D721Med (cell line): ENCODE data around the gene ITIH5.

Experiments
- DNase-seq: peaks from one replicate; pipeline ENCODE4 v3.0.0; 2011; ENCODE audit warnings: low spot score; ENCODE audit not compliant: insufficient read length
- FAIRE-seq: peaks from 2 replicates; lab custom pipeline; 2011; peaks lifted over from hg19 to GRCh38; lab: Jason Lieb, UNC
- TF ChIP-seq, protein P1 (sequence below): IDR thresholded peaks from 2 replicates; pipeline ENCODE4 v1.5.1; 2012; ENCODE audit warnings: mild to moderate bottlenecking, control low read depth; ENCODE audit not compliant: insufficient read depth; ENCODE audit errors: missing control alignments

The ITIH5 gene

DNA sequence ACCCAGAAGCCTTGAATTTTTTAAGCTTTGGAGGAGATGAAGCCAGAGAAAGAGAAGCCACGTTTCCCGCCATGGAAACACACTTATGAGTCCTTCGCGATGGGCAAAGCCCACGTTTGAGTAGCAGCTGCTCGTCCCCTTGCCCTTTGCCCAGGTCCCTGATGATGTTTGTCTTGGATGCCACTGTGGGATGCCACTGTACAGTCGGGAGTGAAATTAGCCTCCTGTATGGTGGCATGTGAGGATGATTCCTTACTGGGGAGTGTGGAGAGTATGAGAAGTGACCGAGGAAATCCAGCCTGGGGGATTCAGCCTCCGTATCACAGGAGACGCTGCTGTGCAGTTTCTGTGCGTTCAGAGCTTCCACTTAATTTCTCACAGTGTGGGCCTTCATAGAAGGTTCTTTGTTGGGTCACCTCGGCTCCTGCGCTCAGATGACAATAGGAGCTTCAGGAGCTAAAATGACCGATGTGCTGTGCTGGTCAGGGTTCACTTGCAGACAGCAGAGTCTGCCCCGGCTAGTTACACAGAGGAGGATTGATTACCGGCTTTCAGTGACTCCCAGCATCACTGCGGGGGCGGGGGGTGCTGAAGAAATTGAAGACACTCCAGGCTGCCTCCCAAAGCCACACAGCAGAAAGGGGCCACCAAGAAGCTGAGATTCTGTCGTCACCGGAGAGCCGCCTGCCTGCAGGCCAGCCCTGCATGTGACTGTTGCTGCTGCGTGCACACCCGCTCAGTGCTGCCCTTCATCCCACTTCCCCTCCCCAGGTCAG, 133.9 kb downstream of the ITIH5 start:
- no peak for FAIRE-seq
- TF ChIP-seq, protein P1, sequence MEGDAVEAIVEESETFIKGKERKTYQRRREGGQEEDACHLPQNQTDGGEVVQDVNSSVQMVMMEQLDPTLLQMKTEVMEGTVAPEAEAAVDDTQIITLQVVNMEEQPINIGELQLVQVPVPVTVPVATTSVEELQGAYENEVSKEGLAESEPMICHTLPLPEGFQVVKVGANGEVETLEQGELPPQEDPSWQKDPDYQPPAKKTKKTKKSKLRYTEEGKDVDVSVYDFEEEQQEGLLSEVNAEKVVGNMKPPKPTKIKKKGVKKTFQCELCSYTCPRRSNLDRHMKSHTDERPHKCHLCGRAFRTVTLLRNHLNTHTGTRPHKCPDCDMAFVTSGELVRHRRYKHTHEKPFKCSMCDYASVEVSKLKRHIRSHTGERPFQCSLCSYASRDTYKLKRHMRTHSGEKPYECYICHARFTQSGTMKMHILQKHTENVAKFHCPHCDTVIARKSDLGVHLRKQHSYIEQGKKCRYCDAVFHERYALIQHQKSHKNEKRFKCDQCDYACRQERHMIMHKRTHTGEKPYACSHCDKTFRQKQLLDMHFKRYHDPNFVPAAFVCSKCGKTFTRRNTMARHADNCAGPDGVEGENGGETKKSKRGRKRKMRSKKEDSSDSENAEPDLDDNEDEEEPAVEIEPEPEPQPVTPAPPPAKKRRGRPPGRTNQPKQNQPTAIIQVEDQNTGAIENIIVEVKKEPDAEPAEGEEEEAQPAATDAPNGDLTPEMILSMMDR = no peak
- DNase-seq = no peak

DNA sequence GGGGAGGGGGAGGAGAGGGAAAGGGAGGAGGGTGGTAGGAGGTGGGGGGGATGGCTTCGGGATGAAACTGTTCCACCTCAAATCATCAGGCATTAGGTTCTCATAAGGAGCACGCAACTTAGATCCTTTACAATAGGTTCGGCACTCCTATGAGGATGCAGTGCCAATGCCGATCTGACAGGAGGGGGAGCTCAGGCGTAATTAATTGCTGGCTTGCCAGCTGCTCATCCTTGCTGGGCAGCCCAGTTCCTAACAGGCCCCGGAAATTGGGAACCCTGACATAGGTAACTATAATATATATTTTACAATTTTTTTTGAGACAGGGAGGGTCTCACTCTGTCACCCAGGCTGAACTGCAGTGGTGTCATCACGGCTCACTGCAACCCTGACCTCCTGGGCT, 137.1 kb downstream of the ITIH5 start:
- TF ChIP-seq, protein P1 = peak; percentile 69

DNA sequence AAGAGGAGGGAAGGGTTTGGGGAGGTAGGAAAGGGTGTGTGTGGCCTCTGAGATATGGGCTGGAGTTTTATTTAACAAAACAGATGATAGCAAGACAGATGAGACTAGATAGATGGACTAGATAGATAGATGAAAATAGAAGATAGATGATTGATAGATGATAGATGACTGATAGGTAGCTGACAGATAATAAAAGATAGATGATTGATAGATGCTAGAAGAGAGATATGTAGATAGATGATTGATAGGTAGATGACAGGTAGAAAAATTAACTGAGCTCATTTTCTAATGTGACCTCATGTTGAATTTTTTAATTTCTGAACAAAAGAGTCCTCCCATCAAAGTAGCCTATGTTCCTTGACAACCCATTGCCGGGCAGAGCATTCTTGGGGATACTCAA, 139.3 kb downstream of the ITIH5 start:
- TF ChIP-seq, protein P1 = no peak
- DNase-seq (no peak), FAIRE-seq (no peak)

More for the DNA sequence above, 137.1 kb downstream of the ITIH5 start:
- FAIRE-seq (no peak), DNase-seq (no peak)

DNA sequence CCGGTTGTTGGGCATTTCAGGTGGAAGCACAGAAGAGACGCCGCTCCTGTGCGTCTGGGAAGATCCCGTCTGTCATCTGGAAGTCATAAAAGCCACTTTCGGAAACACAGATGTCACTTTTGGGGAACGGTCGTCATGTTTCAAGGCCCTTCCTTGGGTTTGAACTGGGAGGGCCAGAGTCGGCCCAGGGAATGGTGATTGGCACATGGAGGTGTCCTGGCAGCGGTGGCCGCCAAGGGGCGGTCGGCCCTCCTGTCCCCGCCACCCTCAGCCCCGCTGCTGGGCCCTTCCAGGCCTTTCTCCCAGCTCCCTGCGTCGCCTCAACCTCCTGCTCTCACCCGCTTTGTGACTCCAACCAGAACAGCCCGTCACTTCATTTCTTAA, 140.8 kb downstream of the ITIH5 start:
- no peak for DNase-seq
- TF ChIP-seq, protein P1 = no peak
- FAIRE-seq = no peak

DNA sequence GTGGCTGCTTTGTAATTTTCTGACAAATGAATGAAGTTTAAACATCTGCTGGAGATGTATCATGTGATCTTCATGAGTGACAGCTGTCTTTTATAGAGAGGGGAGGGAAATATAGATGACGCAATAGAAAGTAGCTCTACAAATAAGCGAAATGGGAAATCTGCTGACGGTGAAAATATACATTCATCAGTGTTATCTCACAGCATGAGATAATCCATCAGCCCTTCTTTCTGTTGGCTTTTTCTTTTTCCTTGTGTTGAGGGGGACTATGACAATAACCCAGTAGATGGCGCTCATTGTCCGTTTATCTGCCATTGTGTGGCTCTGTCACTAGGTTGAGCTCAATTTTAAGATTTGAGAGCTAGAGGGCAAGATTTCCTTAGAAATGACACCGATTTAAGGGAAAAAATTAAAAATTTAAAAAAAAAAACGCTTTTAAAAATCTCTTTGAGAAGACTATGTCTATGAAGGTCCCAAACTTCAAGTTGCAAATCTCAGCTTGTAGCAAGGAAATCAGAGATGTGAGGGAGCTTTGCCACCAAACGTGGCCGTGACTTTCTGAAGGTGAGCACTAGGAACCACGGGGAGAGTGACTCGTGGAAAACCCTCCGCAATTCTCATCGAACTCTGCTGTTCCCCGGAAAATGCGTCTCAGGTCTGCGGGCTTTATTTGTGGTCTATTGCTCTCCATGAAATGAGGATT, 141.3 kb downstream of the ITIH5 start:
- TF ChIP-seq, protein P1 = peak; percentile 91
- FAIRE-seq (no peak), DNase-seq (no peak)

DNA sequence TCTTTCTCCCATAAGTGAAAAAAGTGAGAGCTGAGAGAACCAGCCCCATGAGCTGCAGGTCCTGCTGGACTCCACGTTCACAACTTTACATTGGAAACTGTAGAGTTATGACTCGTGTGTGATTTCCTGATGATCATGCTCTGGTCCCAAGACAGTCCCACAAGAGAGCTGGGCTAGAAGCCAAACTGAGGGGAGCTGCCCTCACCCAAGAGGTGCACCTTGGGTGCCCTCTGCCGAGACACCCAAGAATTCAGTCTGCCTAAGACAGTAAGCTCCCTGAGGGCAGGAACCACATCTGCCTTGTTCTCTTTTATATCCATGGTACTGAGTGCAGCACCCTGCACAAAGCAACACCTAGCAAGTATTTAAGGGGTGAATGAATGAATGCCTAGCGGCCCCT, 143.1 kb downstream of the ITIH5 start:
- FAIRE-seq (no peak), DNase-seq (no peak)
- TF ChIP-seq, protein P1 = no peak
